ENCODE data around the gene MFSD6. TPM values are rescaled to one million over a fixed set of nuclear protein-coding genes. Genes with fewer than 3 reads are reported as not detected.

MFSD6 gene
- total RNA-seq, 6 experiments from 2014 or later: 3.2 to 10.4 (median 9.5) TPM

- Mint-ChIP-seq H3K4me3 (no peak overlapping the region), H3K4me1 (ENCODE audit: low read depth) (no peaks in the 10 kb centered on the region), H3K27me3 (ENCODE audit: insufficient read depth) (no peaks in the 10 kb centered on the region), H3K9me3 (no peaks in the 10 kb centered on the region), H3K27ac (no peak overlapping the region), H3K36me3 (ENCODE audit: low read depth) (no peaks in the 10 kb centered on the region)
- no peak for DNase-seq
- TF ChIP-seq, protein P1, sequence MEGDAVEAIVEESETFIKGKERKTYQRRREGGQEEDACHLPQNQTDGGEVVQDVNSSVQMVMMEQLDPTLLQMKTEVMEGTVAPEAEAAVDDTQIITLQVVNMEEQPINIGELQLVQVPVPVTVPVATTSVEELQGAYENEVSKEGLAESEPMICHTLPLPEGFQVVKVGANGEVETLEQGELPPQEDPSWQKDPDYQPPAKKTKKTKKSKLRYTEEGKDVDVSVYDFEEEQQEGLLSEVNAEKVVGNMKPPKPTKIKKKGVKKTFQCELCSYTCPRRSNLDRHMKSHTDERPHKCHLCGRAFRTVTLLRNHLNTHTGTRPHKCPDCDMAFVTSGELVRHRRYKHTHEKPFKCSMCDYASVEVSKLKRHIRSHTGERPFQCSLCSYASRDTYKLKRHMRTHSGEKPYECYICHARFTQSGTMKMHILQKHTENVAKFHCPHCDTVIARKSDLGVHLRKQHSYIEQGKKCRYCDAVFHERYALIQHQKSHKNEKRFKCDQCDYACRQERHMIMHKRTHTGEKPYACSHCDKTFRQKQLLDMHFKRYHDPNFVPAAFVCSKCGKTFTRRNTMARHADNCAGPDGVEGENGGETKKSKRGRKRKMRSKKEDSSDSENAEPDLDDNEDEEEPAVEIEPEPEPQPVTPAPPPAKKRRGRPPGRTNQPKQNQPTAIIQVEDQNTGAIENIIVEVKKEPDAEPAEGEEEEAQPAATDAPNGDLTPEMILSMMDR (IDR thresholded peaks at IDR 0.05): no peak
These were observed 106.5 kb downstream of the MFSD6 start for GRCh38 chr2:190514676-190515075.

- no peaks in the 10 kb centered on the region for H3K27me3 Mint-ChIP-seq (ENCODE audit: insufficient read depth)
- TF ChIP-seq, protein P1 (IDR thresholded peaks at IDR 0.05): no peak
- H3K4me1 Mint-ChIP-seq (ENCODE audit: low read depth): no peaks in the 10 kb centered on the region
- H3K4me3 Mint-ChIP-seq: no peak overlapping the region
- DNase-seq: no peak
- H3K27ac Mint-ChIP-seq: no peak overlapping the region
- H3K9me3 Mint-ChIP-seq: no peaks in the 10 kb centered on the region
- no peaks in the 10 kb centered on the region for H3K36me3 Mint-ChIP-seq (ENCODE audit: low read depth)
These were observed 107.5 kb downstream of the MFSD6 start for GRCh38 chr2:190515687-190516086.

DNA sequence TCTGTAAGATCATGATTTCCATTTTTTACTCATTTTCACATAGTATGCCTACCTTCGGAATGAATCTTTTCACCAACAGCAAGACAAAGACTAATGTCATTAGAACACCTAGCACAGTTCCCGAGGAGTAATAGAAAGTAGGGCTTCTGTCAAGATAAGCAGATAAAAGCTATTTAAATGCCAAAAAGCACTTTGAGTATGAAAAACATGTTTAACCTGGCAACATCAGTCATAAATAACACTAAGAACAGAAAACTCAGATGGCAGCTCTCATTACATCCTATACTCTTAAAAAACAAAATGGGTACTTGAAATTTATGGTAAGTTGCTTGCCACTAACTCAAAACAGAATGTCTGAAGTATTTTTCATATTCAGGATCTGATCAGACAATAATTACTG, 109.3 kb downstream of the MFSD6 start:
- DNase-seq: no peak
- Mint-ChIP-seq H3K27ac (no peak overlapping the region), H3K27me3 (ENCODE audit: insufficient read depth) (no peaks in the 10 kb centered on the region), H3K9me3 (no peaks in the 10 kb centered on the region), H3K36me3 (ENCODE audit: low read depth) (no peaks in the 10 kb centered on the region), H3K4me1 (ENCODE audit: low read depth) (no peaks in the 10 kb centered on the region), H3K4me3 (no peak overlapping the region)
- TF ChIP-seq, protein P1 (IDR thresholded peaks at IDR 0.05): no peak

DNA sequence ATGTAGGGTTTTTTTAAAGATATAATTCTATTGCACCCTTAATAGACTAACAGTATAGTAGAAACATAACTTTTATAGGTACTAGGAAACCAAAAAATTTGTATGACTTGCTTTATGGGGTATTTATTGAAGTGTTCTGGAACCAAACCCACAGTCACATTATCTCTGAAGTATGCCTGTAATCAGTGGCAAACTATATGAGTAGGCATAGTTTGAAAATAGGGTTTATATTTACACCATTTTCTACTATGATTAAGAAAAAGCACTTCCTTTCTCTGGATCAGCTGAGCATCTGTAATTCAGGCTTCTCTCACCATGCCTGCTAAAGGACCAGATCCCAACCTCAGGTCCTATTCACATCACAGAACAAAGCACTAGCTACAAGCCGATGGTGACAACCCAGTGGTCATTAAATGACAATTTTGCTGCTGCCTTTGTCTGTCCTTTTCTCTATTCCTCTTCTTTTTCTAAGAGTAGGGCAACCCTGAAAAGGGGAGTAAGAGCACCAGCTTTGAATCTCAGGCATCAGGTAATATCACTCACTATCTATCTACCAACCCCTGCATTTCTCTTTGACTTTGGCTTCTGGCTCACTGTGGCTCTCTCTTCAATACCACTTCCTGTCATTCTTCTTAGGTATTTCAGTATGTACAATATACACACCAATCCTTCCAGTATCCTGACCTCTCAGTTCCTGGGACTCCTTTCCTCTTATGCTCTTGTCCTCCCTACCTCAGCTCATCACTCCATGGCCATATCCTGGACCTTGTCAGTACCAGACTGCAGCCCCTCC, 112.0 kb downstream of the MFSD6 start:
- no peaks in the 10 kb centered on the region for H3K36me3 Mint-ChIP-seq (ENCODE audit: low read depth)
- H3K4me1 Mint-ChIP-seq (ENCODE audit: low read depth): no peaks in the 10 kb centered on the region
- TF ChIP-seq, protein P1 (IDR thresholded peaks at IDR 0.05): no peak
- H3K27me3 Mint-ChIP-seq (ENCODE audit: insufficient read depth): no peaks in the 10 kb centered on the region
- no peak overlapping the region for H3K4me3 Mint-ChIP-seq
- DNase-seq: no peak
- no peaks in the 10 kb centered on the region for H3K9me3 Mint-ChIP-seq
- no peak overlapping the region for H3K27ac Mint-ChIP-seq

- no peak overlapping the region for H3K4me3 Mint-ChIP-seq
- DNase-seq: no peak
- H3K36me3 Mint-ChIP-seq (ENCODE audit: low read depth): no peaks in the 10 kb centered on the region
These were observed 116.8 kb downstream of the MFSD6 start for GRCh38 chr2:190524928-190525327.

More at GRCh38 chr2:190524928-190525327, 116.8 kb downstream of the MFSD6 start:
- Mint-ChIP-seq H3K27ac (no peak overlapping the region), H3K4me1 (ENCODE audit: low read depth) (peaks cover 12% of the 10 kb centered on the region; the same call in 1 of the 2 replicates), H3K9me3 (no peaks in the 10 kb centered on the region), H3K27me3 (ENCODE audit: insufficient read depth) (peaks cover 2% of the 10 kb centered on the region; the same call in 1 of the 2 replicates)
- TF ChIP-seq, protein P1 (IDR thresholded peaks at IDR 0.05): no peak
